LNCAP (cell line): ENCODE data around the gene CYTH2.

Experiments used
- TF ChIP-seq, protein P1 (sequence below): fragments of 450-650 bp; IDR thresholded peaks from 2 replicates; pipeline ENCODE4 v1.5.1; 2017; ENCODE audit warnings: mild to moderate bottlenecking

The CYTH2 gene

DNA sequence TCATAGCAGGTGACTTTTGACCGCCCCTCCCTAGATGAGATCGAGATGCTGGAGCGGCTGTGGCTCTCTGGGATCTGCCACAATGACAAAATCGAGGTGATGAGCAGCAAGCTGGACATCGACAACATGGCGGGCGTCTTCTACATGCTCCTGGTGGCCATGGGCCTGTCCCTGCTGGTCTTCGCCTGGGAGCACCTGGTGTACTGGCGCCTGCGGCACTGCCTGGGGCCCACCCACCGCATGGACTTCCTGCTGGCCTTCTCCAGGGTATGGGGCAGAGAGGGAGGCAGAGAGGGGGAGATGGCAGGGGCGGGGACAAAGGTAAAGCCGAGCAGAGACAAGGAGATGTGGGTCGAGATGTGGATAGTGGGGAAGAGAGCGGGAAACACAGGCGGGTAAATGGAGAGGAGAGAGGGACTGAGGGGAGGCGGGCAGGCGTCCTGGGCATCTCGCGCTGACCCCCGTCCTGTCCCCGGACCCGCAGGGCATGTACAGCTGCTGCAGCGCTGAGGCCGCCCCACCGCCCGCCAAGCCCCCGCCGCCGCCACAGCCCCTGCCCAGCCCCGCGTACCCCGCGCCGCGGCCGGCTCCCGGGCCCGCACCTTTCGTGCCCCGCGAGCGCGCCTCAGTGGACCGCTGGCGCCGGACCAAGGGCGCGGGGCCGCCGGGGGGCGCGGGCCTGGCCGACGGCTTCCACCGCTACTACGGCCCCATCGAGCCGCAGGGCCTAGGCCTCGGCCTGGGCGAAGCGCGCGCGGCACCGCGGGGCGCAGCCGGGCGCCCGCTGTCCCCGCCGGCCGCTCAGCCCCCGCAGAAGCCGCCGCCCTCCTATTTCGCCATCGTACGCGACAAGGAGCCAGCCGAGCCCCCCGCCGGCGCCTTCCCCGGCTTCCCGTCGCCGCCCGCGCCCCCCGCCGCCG lies 26.8 kb upstream of the CYTH2 start:
- TF ChIP-seq, protein P1, sequence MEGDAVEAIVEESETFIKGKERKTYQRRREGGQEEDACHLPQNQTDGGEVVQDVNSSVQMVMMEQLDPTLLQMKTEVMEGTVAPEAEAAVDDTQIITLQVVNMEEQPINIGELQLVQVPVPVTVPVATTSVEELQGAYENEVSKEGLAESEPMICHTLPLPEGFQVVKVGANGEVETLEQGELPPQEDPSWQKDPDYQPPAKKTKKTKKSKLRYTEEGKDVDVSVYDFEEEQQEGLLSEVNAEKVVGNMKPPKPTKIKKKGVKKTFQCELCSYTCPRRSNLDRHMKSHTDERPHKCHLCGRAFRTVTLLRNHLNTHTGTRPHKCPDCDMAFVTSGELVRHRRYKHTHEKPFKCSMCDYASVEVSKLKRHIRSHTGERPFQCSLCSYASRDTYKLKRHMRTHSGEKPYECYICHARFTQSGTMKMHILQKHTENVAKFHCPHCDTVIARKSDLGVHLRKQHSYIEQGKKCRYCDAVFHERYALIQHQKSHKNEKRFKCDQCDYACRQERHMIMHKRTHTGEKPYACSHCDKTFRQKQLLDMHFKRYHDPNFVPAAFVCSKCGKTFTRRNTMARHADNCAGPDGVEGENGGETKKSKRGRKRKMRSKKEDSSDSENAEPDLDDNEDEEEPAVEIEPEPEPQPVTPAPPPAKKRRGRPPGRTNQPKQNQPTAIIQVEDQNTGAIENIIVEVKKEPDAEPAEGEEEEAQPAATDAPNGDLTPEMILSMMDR = no peak

DNA sequence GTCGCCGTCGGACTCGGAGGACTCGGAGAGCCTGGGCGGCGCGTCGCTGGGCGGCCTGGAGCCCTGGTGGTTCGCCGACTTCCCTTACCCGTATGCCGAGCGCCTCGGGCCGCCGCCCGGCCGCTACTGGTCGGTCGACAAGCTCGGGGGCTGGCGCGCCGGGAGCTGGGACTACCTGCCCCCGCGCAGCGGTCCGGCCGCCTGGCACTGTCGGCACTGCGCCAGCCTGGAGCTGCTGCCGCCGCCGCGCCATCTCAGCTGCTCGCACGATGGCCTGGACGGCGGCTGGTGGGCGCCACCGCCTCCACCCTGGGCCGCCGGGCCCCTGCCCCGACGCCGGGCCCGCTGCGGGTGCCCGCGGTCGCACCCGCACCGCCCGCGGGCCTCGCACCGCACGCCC lies 25.9 kb upstream of the CYTH2 start:
- TF ChIP-seq, protein P1 = no peak

DNA sequence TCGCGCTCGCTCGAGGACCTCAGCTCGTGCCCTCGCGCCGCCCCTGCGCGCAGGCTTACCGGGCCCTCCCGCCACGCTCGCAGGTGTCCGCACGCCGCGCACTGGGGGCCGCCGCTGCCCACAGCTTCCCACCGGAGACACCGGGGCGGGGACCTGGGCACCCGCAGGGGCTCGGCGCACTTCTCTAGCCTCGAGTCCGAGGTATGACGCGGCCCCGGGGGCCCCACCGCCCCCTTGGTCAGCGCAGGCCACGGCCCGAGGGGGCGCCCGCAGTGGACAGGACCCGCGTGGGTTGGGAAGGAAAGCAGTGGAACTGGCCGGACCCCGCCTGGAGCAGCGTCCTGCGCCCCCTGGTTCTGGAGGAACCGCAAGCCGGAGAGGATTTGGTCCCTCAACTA lies 25.4 kb upstream of the CYTH2 start:
- TF ChIP-seq, protein P1 = no peak

DNA sequence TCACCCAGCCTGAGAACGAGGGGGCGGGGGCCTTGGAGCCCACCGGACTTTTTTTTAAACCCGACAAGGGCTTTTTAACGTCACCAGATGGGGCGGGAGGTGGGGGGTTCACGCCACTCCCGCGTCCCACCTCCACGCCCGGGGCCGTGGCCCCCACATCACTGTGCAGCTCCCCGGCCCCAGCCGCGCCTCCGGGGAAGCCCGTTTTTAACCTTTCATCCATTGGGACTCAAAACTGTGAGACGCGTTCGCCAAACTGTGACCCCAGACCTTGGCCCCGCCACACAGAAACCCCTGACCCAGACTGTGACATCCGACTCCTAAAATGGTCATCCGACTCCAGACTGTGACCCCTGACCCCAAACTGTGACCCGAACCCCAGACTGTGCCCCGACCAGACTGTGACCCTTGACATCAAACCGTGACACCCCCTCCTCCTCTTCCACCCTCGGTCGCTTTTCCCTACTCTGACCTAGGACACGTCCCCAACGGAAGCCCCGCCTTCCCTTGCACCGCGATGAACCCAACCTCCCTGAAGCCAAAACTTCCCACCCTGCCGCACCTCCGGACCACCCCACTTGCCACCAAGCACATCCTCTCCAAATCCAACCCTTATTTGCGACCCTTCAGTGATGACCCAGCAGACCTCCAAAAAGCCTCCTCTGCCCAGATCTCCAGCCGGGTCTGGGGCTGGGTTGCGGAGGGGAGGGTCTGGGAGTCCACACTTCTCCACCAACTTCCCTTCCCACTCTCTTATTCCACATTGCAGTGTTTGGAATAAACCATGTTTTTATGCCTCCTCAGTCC lies 24.8 kb upstream of the CYTH2 start:
- TF ChIP-seq, protein P1 = no peak

DNA sequence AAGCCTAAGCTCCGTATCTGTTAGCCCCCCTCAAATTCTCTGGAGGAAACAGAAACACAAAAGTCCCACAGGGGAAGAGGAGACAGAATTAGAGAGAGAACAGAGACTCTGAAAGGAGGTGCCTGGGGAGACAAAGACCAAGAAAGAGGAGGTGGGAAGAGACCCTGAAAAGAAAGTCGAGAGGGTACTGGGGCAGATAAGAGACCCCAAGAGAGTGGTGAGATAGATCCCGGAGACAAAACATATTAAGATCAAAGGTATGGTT lies 24.3 kb upstream of the CYTH2 start:
- TF ChIP-seq, protein P1 = no peak

DNA sequence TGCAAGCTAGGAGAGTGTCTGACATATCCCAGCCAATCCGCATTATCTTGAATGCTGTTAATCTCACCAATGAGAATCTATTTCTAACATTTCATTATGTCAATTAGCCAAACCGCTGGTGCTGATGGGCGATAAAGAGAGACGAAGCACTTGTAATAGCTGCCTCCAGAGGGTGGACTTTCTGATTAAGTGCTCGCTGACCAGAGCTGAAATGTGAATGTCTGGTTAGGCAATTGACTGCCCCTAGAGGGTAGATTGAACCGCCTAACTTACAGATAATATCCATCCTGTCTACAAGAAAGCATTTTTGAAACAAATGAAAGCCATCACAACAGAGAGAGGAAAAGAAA lies 23.9 kb upstream of the CYTH2 start:
- TF ChIP-seq, protein P1 = peak; percentile 36; the same call in 1 of the 2 replicates

DNA sequence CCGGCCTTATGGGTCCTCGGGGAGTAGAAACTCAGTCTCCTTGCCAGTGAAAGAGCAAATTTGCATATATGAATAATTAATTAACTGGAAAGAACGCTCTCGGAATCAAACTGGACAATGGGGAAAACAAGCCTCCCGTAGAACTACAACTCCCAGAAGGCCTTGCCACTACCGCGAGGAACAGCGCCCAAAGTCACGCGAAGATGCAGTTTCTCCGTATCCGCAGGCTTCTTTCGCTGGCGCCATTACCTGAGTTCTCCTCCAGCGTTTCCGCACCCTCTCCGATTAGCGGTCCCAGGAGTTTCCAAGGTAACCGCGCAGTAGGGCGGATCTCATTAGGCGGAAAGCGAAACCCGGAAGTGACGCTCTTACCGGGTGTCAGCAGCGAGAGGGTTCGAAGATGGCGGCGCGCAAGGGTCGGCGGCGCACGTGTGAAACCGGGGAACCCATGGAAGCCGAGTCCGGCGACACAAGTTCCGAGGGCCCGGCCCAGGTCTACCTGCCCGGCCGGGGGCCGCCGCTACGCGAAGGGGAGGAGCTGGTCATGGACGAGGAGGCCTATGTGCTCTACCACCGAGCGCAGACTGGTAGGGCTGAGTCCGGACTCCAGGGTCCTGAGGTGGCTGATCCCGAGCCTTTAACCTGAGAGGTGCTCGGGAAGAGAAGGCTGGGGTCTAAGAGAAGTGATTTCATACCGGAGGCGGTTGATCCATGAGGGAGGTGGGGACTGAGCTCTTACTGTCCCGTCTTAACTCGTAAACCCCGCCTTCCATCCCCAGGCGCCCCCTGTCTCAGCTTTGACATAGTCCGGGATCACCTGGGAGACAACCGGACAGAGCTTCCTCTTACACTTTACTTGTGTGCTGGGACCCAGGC lies 23.3 kb upstream of the CYTH2 start, which contains the start of gene GRWD1:
Gene GRWD1, plus strand, starts transcription at position 378 of the 876 bp plus-strand sequence. Its CDS starts 23 bp downstream, at position 401.
- TF ChIP-seq, protein P1 = no peak
